IPS-NIHi7 (cell line): Measurements from ENCODE around the gene DPEP2.
A peak's percentile ranks its signal among the peaks of the same experiment; 100 is the strongest.
"Not testable (repeated sequence)": the region's sequence is repeated elsewhere in the genome, so short reads cannot be mapped to it uniquely, and the experiment has no call there.

Experiments used
- DNase-seq: peaks from one replicate; pipeline ENCODE4 v3.0.0; 2012; ENCODE audit warnings: mixed read lengths; ENCODE audit errors: extremely low spot score

DPEP2 gene

GRCh38 chr16:67976205-67976604, 23.1 kb downstream of the DPEP2 start:
- DNase-seq = no peak

- DNase-seq = no peak
Observed at GRCh38 chr16:67975321-67976105, 23.8 kb downstream of the DPEP2 start.

GRCh38 chr16:67972285-67972684, 27.0 kb downstream of the DPEP2 start:
- not testable (repeated sequence) for DNase-seq

GRCh38 chr16:67971111-67971510, 28.2 kb downstream of the DPEP2 start:
- DNase-seq = no peak

- peak; percentile 49 for DNase-seq
Observed at GRCh38 chr16:67969254-67970039, 29.8 kb downstream of the DPEP2 start.

GRCh38 chr16:67968400-67969253, 30.7 kb downstream of the DPEP2 start, which contains the start of gene SLC12A4:
Gene SLC12A4, minus strand, starts transcription at chr16:67968637. Its CDS starts 84 bp downstream, at chr16:67968553.
- DNase-seq = peak; percentile 98

GRCh38 chr16:67967958-67968399, 31.3 kb downstream of the DPEP2 start:
- peak; percentile 42 for DNase-seq

GRCh38 chr16:67967183-67967957, 31.9 kb downstream of the DPEP2 start:
- DNase-seq = no peak

GRCh38 chr16:67966549-67967182, 32.6 kb downstream of the DPEP2 start:
- peak; percentile 65 for DNase-seq

GRCh38 chr16:67965668-67966548, 33.4 kb downstream of the DPEP2 start:
- no peak for DNase-seq

GRCh38 chr16:67964477-67965131, 34.7 kb downstream of the DPEP2 start:
- no peak for DNase-seq

GRCh38 chr16:67963662-67964321, 35.5 kb downstream of the DPEP2 start:
- DNase-seq = peak; percentile 94

- no peak for DNase-seq
Observed at GRCh38 chr16:67963292-67963661, 36.0 kb downstream of the DPEP2 start.

- DNase-seq = no peak
Observed at GRCh38 chr16:67962135-67962534, 37.1 kb downstream of the DPEP2 start.

- no peak for DNase-seq
Observed at GRCh38 chr16:67961551-67961957, 37.7 kb downstream of the DPEP2 start.

- DNase-seq = no peak
Observed at GRCh38 chr16:67959536-67960329, 39.6 kb downstream of the DPEP2 start.

GRCh38 chr16:67957622-67958021, 41.7 kb downstream of the DPEP2 start:
- DNase-seq = no peak
